NB4 (cell line): ENCODE data around the gene TULP4.
"Not testable (repeated sequence)": the region's sequence is repeated elsewhere in the genome, so short reads cannot be mapped to it uniquely, and the experiment has no call there.

ENCODE experiments used
- CTCF ChIP-seq: IDR thresholded peaks from one replicate; pipeline ENCODE4 v1.5.1; 2012; ENCODE audit warnings: low read depth, low read length
- MAX ChIP-seq: IDR thresholded peaks from 2 replicates; pipeline ENCODE4 v1.6.1; 2011; ENCODE audit warnings: low read depth, low read length
- MYC ChIP-seq: IDR thresholded peaks from 2 replicates; pipeline ENCODE4 v1.6.1; 2011; ENCODE audit warnings: low read depth, low read length
- POLR2A ChIP-seq: IDR thresholded peaks from 2 replicates; pipeline ENCODE4 v1.6.1; 2011; ENCODE audit warnings: mild to moderate bottlenecking; ENCODE audit not compliant: insufficient read length; ENCODE audit errors: extremely low read depth

GRCh38 chr6:158302195-158302796 lies 10.0 kb upstream of the TULP4 start:
- not testable (repeated sequence) for TF ChIP-seq CTCF, POLR2A, MYC, MAX
